Activated T-helper 2 cell treated with anti-CD3 and anti-CD28 coated beads, Interferon-gamma antibody, Interleukin-2, Interleukin-4, amounts not matched to agents 10 μg/mL and 5 μg/mL and 100 μg/mL, durations not matched to agents 14 hours and 24 hours and 36 hours (primary cell): Measurements from ENCODE around the gene CHPF2. TPM values are rescaled to one million over a fixed set of nuclear protein-coding genes. Genes with fewer than 3 reads are reported as not detected.

Experiments
- DNase-seq: peaks from one replicate; pipeline ENCODE4 v3.0.0; 2021; ENCODE audit warnings: low spot score
- H3K27ac Mint-ChIP-seq: one replicate; pipeline ENCODE4 v1.8.0; 2021; ENCODE audit warnings: mixed read lengths
- H3K27me3 Mint-ChIP-seq: one replicate; pipeline ENCODE4 v1.8.0; 2021; ENCODE audit warnings: low read depth, mixed read lengths
- H3K36me3 Mint-ChIP-seq: one replicate; pipeline ENCODE4 v1.8.0; 2021; ENCODE audit warnings: low read depth, mixed read lengths
- H3K4me1 Mint-ChIP-seq: one replicate; pipeline ENCODE4 v1.8.0; 2021; ENCODE audit warnings: low read depth, mixed read lengths
- H3K4me3 Mint-ChIP-seq: one replicate; pipeline ENCODE4 v1.8.0; 2021; ENCODE audit warnings: low read depth, mild to moderate bottlenecking, moderate library complexity, mixed read lengths
- H3K9me3 Mint-ChIP-seq: one replicate; pipeline ENCODE4 v1.8.0; 2021; ENCODE audit warnings: mixed read lengths
- intact Hi-C: fragments of 100-400 bp; cut with micrococcal nuclease; formaldehyde crosslinking; loops from one replicate; pipeline ENCODE4 v1.15.1; 2023
- total RNA-seq: library from RNA; stranded (reverse); gene quantifications from 2 replicates; pipeline ENCODE4 v1.2.3, GENCODE V29; 2022

CHPF2 gene
- total RNA-seq, 1 donor from 2014 or later = 46.0 TPM

- Mint-ChIP-seq H3K27ac (no peak overlapping the region), H3K4me3 (no peak overlapping the region), H3K36me3 (peaks cover 26% of the 10 kb centered on the region), H3K9me3 (no peaks in the 10 kb centered on the region), H3K27me3 (peaks cover 3% of the 10 kb centered on the region), H3K4me1 (peaks cover 22% of the 10 kb centered on the region)
- DNase-seq = no peak
- intact Hi-C loops = no loop called here
Observed at GRCh38 chr7:151209588-151209987, 22.7 kb upstream of the CHPF2 start.

- no peak for DNase-seq
- H3K4me1 Mint-ChIP-seq = peaks cover 22% of the 10 kb centered on the region
- H3K9me3 Mint-ChIP-seq = no peaks in the 10 kb centered on the region
- H3K27ac Mint-ChIP-seq = no peak within 1 kb of the TSS
- peaks cover 33% of the 10 kb centered on the region for H3K36me3 Mint-ChIP-seq
- no peaks in the 10 kb centered on the region for H3K27me3 Mint-ChIP-seq
- intact Hi-C loops = no loop called here
- no peak within 1 kb of the TSS for H3K4me3 Mint-ChIP-seq
Observed at GRCh38 chr7:151210087-151210854, 22.0 kb upstream of the CHPF2 start, which contains the start of gene H2BK1. Gene H2BK1 (minus strand): TSS chr7:151210488. CDS start chr7:151210318, 170 bp downstream.

GRCh38 chr7:151211155-151211772 is 21.0 kb upstream of the CHPF2 start:
- DNase-seq = no peak
- no peak overlapping the region for H3K4me3 Mint-ChIP-seq
- intact Hi-C loops = no loop called here
- no peaks in the 10 kb centered on the region for H3K27me3 Mint-ChIP-seq
- no peak overlapping the region for H3K27ac Mint-ChIP-seq
- H3K9me3 Mint-ChIP-seq = no peaks in the 10 kb centered on the region
- peaks cover 43% of the 10 kb centered on the region for H3K36me3 Mint-ChIP-seq
- H3K4me1 Mint-ChIP-seq = peaks cover 19% of the 10 kb centered on the region

GRCh38 chr7:151212626-151213025 is 19.7 kb upstream of the CHPF2 start:
- no peak overlapping the region for H3K4me3 Mint-ChIP-seq

GRCh38 chr7:151213826-151214225 is 18.5 kb upstream of the CHPF2 start:
- no peak overlapping the region for H3K27ac Mint-ChIP-seq
- intact Hi-C loops = no loop called here

More at GRCh38 chr7:151212626-151213025, 19.7 kb upstream of the CHPF2 start:
- intact Hi-C loops = no loop called here
- no peak overlapping the region for H3K27ac Mint-ChIP-seq
- H3K9me3 Mint-ChIP-seq = no peaks in the 10 kb centered on the region
- H3K27me3 Mint-ChIP-seq = no peaks in the 10 kb centered on the region
- peaks cover 44% of the 10 kb centered on the region for H3K36me3 Mint-ChIP-seq
- H3K4me1 Mint-ChIP-seq = peaks cover 7% of the 10 kb centered on the region
- DNase-seq = no peak

GRCh38 chr7:151215396-151215795 is 16.9 kb upstream of the CHPF2 start:
- intact Hi-C loops = no loop called here
- Mint-ChIP-seq H3K27me3 (no peaks in the 10 kb centered on the region), H3K4me3 (no peak overlapping the region), H3K36me3 (peaks cover 65% of the 10 kb centered on the region), H3K9me3 (no peaks in the 10 kb centered on the region), H3K27ac (no peak overlapping the region), H3K4me1 (no peaks in the 10 kb centered on the region)
- DNase-seq = no peak

More at GRCh38 chr7:151213826-151214225, 18.5 kb upstream of the CHPF2 start:
- H3K4me3 Mint-ChIP-seq = no peak overlapping the region
- no peaks in the 10 kb centered on the region for H3K27me3 Mint-ChIP-seq
- H3K9me3 Mint-ChIP-seq = no peaks in the 10 kb centered on the region
- no peak for DNase-seq
- no peaks in the 10 kb centered on the region for H3K4me1 Mint-ChIP-seq
- H3K36me3 Mint-ChIP-seq = peaks cover 56% of the 10 kb centered on the region

- H3K9me3 Mint-ChIP-seq = no peaks in the 10 kb centered on the region
- H3K27ac Mint-ChIP-seq = no peak overlapping the region
- no peaks in the 10 kb centered on the region for H3K4me1 Mint-ChIP-seq
- DNase-seq = no peak
- H3K4me3 Mint-ChIP-seq = no peak overlapping the region
- intact Hi-C loops = no loop called here
- peaks cover 70% of the 10 kb centered on the region for H3K36me3 Mint-ChIP-seq
- no peaks in the 10 kb centered on the region for H3K27me3 Mint-ChIP-seq
Observed at GRCh38 chr7:151218170-151218569, 14.1 kb upstream of the CHPF2 start.

- Mint-ChIP-seq H3K4me3 (no peak overlapping the region), H3K4me1 (peaks cover 20% of the 10 kb centered on the region), H3K27me3 (no peaks in the 10 kb centered on the region), H3K27ac (no peak overlapping the region), H3K36me3 (peaks cover 68% of the 10 kb centered on the region), H3K9me3 (no peaks in the 10 kb centered on the region)
- intact Hi-C loops = loop anchor here (10.0 kb wide), 1 partner anchor 139 kb away; the partner anchor contains the start of genes AGAP3, FASTK and TMUB1
- DNase-seq = no peak
Observed at GRCh38 chr7:151223728-151224127, 8.6 kb upstream of the CHPF2 start.

- peak overlapping the region; percentile 90 for H3K27ac Mint-ChIP-seq
- DNase-seq = no peak
- no peaks in the 10 kb centered on the region for H3K9me3 Mint-ChIP-seq
- peaks cover 20% of the 10 kb centered on the region for H3K4me1 Mint-ChIP-seq
- intact Hi-C loops = loop anchor here (5.0 to 10.0 kb wide), 2 partner anchors 141 to 291 kb away; partner anchors contain the start of genes AGAP3, FASTK, RHEB and TMUB1
- H3K4me3 Mint-ChIP-seq = peak overlapping the region; percentile 99
- peaks cover 52% of the 10 kb centered on the region for H3K36me3 Mint-ChIP-seq
- H3K27me3 Mint-ChIP-seq = peaks cover 4% of the 10 kb centered on the region
Observed at GRCh38 chr7:151225948-151226510, 6.3 kb upstream of the CHPF2 start.

GRCh38 chr7:151226560-151226874 is 5.8 kb upstream of the CHPF2 start:
- Mint-ChIP-seq H3K4me1 (peaks cover 21% of the 10 kb centered on the region), H3K27me3 (peaks cover 4% of the 10 kb centered on the region), H3K36me3 (peaks cover 50% of the 10 kb centered on the region), H3K27ac (peak overlapping the region; percentile 90), H3K4me3 (peak overlapping the region; percentile 99), H3K9me3 (no peaks in the 10 kb centered on the region)
- intact Hi-C loops = loop anchor here (5.0 to 10.0 kb wide), 2 partner anchors 142 to 291 kb away; partner anchors contain the start of genes AGAP3, FASTK, RHEB and TMUB1
- no peak for DNase-seq

- H3K4me1 Mint-ChIP-seq = peaks cover 27% of the 10 kb centered on the region
- no peaks in the 10 kb centered on the region for H3K9me3 Mint-ChIP-seq
- intact Hi-C loops = loop anchor here (5.0 to 10.0 kb wide), 2 partner anchors 142 to 290 kb away; partner anchors contain the start of genes AGAP3, FASTK, RHEB and TMUB1
- DNase-seq = peak; percentile 95
- H3K4me3 Mint-ChIP-seq = peak within 1 kb of the TSS; percentile 99
- peak within 1 kb of the TSS; percentile 90 for H3K27ac Mint-ChIP-seq
- H3K36me3 Mint-ChIP-seq = peaks cover 45% of the 10 kb centered on the region
- H3K27me3 Mint-ChIP-seq = peaks cover 4% of the 10 kb centered on the region
Observed at GRCh38 chr7:151226875-151227782, 5.2 kb upstream of the CHPF2 start, which contains the start of gene ABCF2. Gene ABCF2 (minus strand): TSS chr7:151227205. CDS start chr7:151226458, 747 bp downstream.
